Activated T-helper 2 cell treated with anti-CD3 and anti-CD28 coated beads, Interferon-gamma antibody, Interleukin-2, Interleukin-4, amounts not matched to agents 10 μg/mL and 5 μg/mL and 100 μg/mL, durations not matched to agents 14 hours and 24 hours and 36 hours (primary cell): Measurements from ENCODE around the gene DLGAP1. TPM values are rescaled to one million over a fixed set of nuclear protein-coding genes. Genes with fewer than 3 reads are reported as not detected.

Experiments used
- DNase-seq: peaks from one replicate; pipeline ENCODE4 v3.0.0; 2021; ENCODE audit warnings: low spot score
- H3K27ac Mint-ChIP-seq: one replicate; pipeline ENCODE4 v1.8.0; 2021; ENCODE audit warnings: mixed read lengths
- H3K27me3 Mint-ChIP-seq: one replicate; pipeline ENCODE4 v1.8.0; 2021; ENCODE audit warnings: low read depth, mixed read lengths
- H3K36me3 Mint-ChIP-seq: one replicate; pipeline ENCODE4 v1.8.0; 2021; ENCODE audit warnings: low read depth, mixed read lengths
- H3K4me1 Mint-ChIP-seq: one replicate; pipeline ENCODE4 v1.8.0; 2021; ENCODE audit warnings: low read depth, mixed read lengths
- H3K4me3 Mint-ChIP-seq: one replicate; pipeline ENCODE4 v1.8.0; 2021; ENCODE audit warnings: low read depth, mild to moderate bottlenecking, moderate library complexity, mixed read lengths
- H3K9me3 Mint-ChIP-seq: one replicate; pipeline ENCODE4 v1.8.0; 2021; ENCODE audit warnings: mixed read lengths
- intact Hi-C: fragments of 100-400 bp; cut with micrococcal nuclease; formaldehyde crosslinking; loops from one replicate; pipeline ENCODE4 v1.15.1; 2023
- total RNA-seq: library from RNA; stranded (reverse); gene quantifications from 2 replicates; pipeline ENCODE4 v1.2.3, GENCODE V29; 2022

The DLGAP1 gene
- total RNA-seq, 1 donor from 2014 or later, result not detected

DNA sequence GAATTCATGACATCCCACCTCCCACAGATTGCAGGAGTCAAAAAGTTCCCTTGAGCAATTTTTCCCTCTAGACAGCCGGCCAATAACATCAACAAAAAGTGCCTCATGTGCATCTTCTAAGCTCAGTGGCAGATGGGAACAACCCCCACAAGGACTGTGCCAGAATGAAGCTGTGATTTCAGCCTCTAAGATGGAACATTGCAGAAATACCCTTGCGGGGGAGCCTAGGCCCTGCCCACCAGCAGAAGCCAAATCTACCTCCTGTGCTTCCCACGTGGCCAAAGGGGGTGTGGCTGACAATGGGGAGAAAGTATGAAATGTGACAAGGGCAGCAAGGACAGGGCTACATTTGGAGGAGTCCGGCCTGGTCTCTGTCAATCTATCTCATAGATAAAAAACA lies 522.8 kb downstream of the DLGAP1 start:
- H3K27me3 Mint-ChIP-seq, result no peaks in the 10 kb centered on the region
- no peak for DNase-seq
- intact Hi-C loops, result no loop called here
- no peak overlapping the region for H3K27ac Mint-ChIP-seq
- no peaks in the 10 kb centered on the region for H3K4me1 Mint-ChIP-seq
- no peak overlapping the region for H3K4me3 Mint-ChIP-seq
- no peaks in the 10 kb centered on the region for H3K9me3 Mint-ChIP-seq
- H3K36me3 Mint-ChIP-seq, result no peaks in the 10 kb centered on the region

DNA sequence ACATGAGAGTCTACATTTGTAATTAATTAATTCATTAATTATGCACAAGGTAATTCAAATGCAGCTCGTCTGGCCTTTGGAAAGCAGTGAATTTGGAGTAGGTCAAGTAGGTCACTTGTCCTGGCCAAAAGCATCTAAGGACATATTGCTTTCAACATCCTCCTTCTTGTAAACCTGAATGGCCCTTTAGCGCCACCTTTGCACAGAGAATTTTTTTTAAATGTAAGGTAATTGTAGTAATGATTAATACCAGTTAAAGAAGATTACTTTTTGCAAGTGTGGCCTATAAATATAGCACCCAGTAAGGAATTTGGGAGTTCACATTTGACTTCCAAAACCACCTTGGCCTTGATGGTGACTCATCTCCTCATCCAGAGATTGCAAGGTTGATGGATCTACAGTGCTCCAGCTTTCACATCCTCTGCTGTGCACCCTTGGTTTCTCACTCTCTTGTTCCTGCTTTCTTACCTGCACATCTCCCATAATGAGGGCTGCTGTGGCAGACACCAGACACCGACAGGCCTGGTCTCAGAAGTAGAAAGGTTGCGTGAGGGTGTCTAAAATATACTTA lies 523.5 kb downstream of the DLGAP1 start:
- no peak overlapping the region for H3K27ac Mint-ChIP-seq
- no peak overlapping the region for H3K4me3 Mint-ChIP-seq
- DNase-seq, result no peak
- intact Hi-C loops, result no loop called here
- H3K9me3 Mint-ChIP-seq, result no peaks in the 10 kb centered on the region
- no peaks in the 10 kb centered on the region for H3K27me3 Mint-ChIP-seq
- no peaks in the 10 kb centered on the region for H3K4me1 Mint-ChIP-seq
- H3K36me3 Mint-ChIP-seq, result no peaks in the 10 kb centered on the region

DNA sequence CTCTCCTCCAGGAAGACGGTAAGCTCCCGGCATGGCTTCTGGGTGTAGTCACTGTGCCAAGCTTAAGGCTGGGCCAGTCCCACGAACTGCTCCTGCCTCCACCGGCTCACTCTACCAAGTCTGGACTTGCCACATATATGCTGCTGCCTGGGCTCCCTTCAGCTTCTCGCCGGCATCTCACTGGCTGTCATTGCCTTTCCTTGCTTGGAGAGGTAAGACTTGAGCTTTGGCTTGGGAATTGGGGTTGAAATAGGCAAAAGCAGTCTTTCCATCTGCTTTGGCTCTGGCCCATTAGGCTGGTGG lies 524.1 kb downstream of the DLGAP1 start:
- Mint-ChIP-seq H3K9me3 (no peaks in the 10 kb centered on the region), H3K27me3 (no peaks in the 10 kb centered on the region), H3K4me3 (no peak overlapping the region), H3K27ac (no peak overlapping the region), H3K36me3 (no peaks in the 10 kb centered on the region), H3K4me1 (no peaks in the 10 kb centered on the region)
- intact Hi-C loops, result no loop called here
- DNase-seq, result no peak

DNA sequence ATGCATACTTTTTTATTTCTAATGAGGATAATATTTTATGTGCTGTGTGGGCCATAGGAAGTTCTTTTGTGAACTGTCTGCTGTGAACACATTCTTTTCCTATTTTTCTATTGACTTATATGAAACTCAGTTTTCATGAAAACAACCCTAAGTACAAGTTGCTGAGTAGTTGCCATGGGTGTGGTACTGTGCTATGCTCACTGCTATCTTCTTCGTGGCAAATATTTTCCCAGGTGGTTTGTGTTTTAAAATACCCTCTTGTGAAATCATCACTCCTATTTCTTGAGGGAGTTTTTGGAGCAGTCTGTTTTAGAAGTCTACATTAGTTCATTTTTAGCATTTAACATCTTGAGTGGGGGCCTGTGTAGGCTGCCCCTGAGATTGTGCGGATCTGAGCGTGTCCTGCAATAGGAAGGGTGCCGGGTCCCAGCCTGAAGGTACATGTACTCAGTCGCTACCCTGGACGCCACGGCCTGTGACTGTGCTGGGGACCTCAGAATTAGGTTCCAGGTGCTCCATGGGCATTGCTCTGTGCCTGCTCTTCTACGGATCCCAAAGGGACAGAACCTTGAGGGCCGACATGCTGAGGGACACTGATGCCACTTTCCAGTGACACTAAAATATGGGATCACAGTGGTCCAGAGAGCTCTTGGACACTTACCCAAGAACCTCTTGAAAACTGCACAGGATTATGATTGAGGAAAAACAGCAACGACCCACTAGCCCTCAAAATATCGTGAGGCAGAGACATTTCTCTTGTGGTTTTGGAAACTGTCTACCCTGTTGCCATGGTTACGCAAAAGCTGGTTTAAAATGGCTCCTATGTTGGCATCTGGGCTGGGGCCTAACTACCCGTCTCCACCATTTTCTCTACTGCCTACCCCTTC lies 524.7 kb downstream of the DLGAP1 start:
- Mint-ChIP-seq H3K9me3 (no peaks in the 10 kb centered on the region), H3K27me3 (no peaks in the 10 kb centered on the region), H3K36me3 (no peaks in the 10 kb centered on the region), H3K4me3 (no peak overlapping the region), H3K27ac (no peak overlapping the region), H3K4me1 (no peaks in the 10 kb centered on the region)
- intact Hi-C loops, result no loop called here
- no peak for DNase-seq

DNA sequence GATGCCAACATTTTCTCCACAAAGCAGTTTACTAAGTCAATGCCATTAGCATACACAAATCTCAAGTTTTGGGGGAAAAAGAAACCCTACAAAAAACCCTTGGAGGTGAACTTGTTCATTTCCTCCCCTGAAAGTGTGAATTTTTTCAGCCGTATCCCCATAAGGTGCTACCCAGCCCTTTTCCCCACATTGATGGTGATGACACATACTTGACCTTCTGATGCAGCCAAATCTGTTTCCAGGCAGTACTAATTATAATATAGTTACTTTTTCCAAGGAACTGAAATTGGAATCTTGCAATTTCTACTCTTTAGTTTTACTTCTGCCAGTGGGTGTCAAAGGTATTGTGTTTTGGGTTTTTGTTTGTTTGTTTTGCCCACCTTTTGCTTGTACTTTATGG lies 530.7 kb downstream of the DLGAP1 start:
- Mint-ChIP-seq H3K9me3 (no peaks in the 10 kb centered on the region), H3K4me3 (no peak overlapping the region), H3K4me1 (no peaks in the 10 kb centered on the region), H3K27ac (no peak overlapping the region), H3K36me3 (no peaks in the 10 kb centered on the region), H3K27me3 (no peaks in the 10 kb centered on the region)
- intact Hi-C loops, result no loop called here
- no peak for DNase-seq

DNA sequence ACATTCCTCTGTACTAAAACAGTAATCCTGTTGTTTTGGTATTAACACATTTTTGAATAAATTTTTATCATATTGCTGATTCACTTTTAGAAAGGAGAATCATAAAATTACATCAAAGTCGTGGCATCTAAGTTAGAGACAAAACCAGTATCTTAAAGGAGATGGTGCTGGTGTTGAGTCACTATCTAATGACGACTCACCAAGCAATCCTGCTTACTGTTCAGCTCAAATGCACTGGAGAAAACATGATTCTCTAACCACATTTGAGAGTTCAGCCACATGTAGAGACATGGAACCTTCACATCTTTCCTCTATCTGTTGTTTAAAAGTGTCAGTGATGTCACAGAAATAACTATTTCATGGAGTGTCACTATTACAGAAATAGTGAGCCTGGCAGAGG lies 531.4 kb downstream of the DLGAP1 start:
- no peak for DNase-seq
- no peaks in the 10 kb centered on the region for H3K4me1 Mint-ChIP-seq
- no peaks in the 10 kb centered on the region for H3K36me3 Mint-ChIP-seq
- H3K9me3 Mint-ChIP-seq, result no peaks in the 10 kb centered on the region
- intact Hi-C loops, result no loop called here
- no peak overlapping the region for H3K27ac Mint-ChIP-seq
- H3K27me3 Mint-ChIP-seq, result no peaks in the 10 kb centered on the region
- H3K4me3 Mint-ChIP-seq, result no peak overlapping the region

DNA sequence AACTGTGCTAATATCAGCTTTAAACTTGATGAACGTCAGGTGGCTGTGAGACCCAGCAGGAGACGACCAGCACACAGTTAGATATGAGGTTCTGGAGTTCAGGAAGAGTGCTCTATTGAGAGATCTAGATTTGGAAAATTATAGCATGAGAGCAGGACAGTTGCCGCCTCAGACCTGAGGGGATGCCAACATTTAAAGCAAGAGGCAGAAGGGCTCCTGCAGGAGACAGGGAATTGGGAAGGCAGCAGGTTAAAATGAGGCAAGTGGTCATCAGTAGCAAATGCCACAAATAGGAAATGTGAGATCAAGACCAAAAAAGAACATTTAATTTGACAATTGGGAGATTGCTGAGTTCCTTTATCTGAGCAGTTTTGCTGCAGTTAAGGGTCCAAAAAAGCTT lies 533.3 kb downstream of the DLGAP1 start:
- DNase-seq, result no peak
- H3K4me3 Mint-ChIP-seq, result no peak overlapping the region
- intact Hi-C loops, result no loop called here
- no peak overlapping the region for H3K27ac Mint-ChIP-seq
- no peaks in the 10 kb centered on the region for H3K9me3 Mint-ChIP-seq
- H3K4me1 Mint-ChIP-seq, result no peaks in the 10 kb centered on the region
- no peaks in the 10 kb centered on the region for H3K36me3 Mint-ChIP-seq
- no peaks in the 10 kb centered on the region for H3K27me3 Mint-ChIP-seq

DNA sequence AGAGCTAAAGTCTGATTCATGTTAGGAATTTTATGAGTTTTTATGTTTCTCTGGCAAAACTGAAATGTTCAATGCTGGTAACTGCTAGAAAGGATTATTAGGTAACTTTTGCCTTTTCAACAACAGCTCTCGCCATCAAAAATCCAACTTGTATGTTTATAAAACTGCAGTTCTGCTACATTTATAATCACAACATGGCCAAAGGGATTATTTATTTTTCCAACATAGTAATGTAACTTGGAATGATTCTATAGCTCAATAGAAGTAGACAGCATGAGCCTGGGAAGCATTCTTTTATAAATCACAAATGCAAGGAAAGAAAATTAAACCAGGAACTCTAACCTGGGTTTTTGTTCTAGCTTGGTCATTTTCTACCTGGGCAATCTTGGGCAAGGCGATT lies 534.3 kb downstream of the DLGAP1 start:
- intact Hi-C loops, result no loop called here
- Mint-ChIP-seq H3K4me3 (no peak overlapping the region), H3K9me3 (no peaks in the 10 kb centered on the region), H3K4me1 (no peaks in the 10 kb centered on the region), H3K36me3 (no peaks in the 10 kb centered on the region), H3K27ac (no peak overlapping the region), H3K27me3 (no peaks in the 10 kb centered on the region)
- no peak for DNase-seq

DNA sequence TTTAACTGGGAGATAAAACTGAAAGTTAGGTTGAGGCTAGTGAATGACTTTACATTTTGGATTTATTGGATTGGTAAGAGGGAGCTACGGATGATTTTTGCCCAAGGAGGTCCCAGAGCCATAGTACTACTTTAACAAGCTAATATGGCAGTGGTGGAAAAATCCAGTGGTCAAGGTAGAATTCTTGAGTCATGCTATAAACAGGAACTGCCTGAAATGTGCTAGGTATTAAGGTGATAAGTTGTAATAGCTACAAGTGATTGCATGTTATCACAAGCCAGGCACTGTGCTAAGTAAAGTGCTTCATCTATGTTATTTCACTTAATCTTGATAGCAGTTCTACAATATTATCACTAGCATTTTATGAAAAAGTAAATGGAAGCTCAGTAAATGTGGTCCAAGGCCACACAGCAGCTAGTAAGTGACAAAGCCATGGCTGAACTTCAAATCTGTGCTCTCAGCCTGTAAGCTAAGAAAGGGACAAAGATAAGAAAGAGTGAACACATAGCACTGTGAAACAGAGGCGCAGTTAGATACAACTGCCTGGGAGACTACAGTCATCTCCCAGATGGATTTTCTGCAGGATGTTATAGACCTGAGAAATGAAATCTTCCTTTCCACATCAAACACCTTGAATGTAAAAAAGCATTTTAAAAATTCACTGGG lies 535.6 kb downstream of the DLGAP1 start:
- Mint-ChIP-seq H3K36me3 (no peaks in the 10 kb centered on the region), H3K27me3 (no peaks in the 10 kb centered on the region), H3K27ac (no peak overlapping the region), H3K9me3 (no peaks in the 10 kb centered on the region), H3K4me1 (no peaks in the 10 kb centered on the region), H3K4me3 (no peak overlapping the region)
- no peak for DNase-seq
- intact Hi-C loops, result no loop called here

DNA sequence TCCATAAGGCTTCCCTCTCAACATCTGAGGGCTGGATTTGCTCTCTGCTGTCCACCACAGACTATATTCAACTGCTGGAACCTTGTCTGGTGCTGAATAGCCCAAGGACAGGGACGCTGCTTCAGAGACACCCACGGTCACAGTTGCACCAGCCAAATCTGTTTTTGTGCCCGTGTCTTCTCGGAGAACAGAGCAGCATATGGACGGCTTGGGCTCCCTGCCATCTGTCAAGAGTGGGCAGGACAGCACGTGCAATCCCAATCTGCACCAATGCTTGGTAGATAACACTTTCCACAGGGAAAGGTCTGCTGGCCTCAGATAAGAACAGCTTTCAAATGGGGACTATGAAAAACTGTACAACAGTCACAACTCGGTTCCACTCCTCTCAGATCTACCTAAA lies 539.0 kb downstream of the DLGAP1 start:
- intact Hi-C loops, result no loop called here
- Mint-ChIP-seq H3K27me3 (no peaks in the 10 kb centered on the region), H3K9me3 (no peaks in the 10 kb centered on the region), H3K27ac (no peak overlapping the region), H3K36me3 (no peaks in the 10 kb centered on the region), H3K4me3 (no peak overlapping the region), H3K4me1 (no peaks in the 10 kb centered on the region)
- DNase-seq, result no peak

DNA sequence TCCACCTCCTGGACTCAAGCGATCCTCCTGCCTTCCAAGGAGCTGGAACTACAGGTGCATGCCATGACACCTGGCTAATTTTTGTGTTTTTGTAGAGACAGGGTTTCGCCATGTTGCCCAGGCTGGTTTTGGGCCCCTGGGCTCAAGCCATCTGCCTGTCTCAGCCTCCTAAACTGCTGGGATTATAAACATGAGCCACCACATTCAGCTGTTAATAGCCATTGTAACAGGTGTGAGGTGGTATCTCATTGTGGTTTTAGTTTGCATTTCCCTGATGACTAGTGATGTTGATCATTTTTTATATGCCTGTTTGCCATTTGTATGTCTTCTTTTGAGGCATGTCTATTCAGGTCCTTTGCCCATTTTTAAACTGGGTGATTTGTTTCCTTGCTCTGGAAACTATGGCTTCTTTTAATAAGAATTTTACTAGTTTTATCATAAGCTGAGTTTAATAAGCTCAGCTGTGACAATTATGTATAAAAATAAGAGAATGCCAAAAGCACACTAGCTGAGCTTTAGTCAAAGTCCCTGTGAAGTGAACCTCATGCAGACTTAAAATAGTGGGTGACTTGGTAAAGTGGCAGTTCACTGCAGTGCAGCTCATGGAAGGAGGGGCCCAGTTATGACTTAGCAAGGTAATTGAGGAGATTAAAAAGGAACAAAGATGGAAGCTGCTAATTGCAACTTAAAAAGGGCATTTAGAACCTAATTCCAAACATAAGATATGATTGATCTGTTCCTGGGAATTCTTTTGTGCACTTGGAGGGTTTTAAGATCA lies 540.1 kb downstream of the DLGAP1 start:
- DNase-seq, result no peak
- Mint-ChIP-seq H3K27me3 (no peaks in the 10 kb centered on the region), H3K4me3 (no peak overlapping the region), H3K4me1 (no peaks in the 10 kb centered on the region), H3K36me3 (no peaks in the 10 kb centered on the region), H3K27ac (no peak overlapping the region), H3K9me3 (no peaks in the 10 kb centered on the region)
- intact Hi-C loops, result no loop called here

DNA sequence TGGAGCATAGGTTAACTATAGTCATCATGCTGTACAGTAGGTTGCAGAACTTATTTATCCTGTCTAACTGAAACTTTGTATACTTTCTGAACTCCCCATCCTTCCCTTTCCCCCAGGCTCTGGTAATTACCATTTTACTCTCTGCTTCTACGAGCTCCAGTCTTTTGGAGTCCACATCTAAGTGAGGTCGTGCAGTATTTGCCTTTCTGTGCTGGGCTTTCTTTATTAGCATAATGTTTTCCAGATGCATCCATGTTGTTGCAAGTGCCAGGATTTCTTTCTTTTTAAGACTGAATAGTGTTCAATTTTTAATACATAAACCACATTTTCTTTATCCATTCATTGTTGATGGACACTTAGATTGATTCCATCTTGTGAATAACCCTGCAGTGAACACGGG lies 541.0 kb downstream of the DLGAP1 start:
- no peaks in the 10 kb centered on the region for H3K4me1 Mint-ChIP-seq

DNA sequence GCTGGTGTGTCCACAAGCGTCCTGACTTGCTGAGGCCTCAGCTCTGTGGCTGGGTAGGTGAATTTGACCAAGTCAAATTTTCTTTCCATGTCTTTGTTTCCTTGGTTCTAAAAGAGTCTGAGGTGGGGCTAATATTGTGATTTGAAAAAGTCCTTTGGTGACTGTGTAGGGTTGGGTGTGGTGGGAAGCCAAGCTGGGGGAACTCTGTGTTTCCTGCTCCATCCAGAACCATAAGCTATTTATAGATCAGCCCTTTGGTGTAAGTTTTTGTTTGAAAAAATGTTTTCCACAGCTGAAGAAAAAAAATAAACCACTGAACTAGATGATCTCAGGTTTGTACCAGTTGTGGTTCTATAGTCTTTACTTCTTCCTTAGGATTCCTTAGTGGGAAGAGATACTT lies 542.4 kb downstream of the DLGAP1 start:
- H3K27ac Mint-ChIP-seq, result no peak overlapping the region
- H3K36me3 Mint-ChIP-seq, result no peaks in the 10 kb centered on the region
- no peak for DNase-seq
- no peaks in the 10 kb centered on the region for H3K4me1 Mint-ChIP-seq
- no peaks in the 10 kb centered on the region for H3K9me3 Mint-ChIP-seq
- peaks cover 2% of the 10 kb centered on the region for H3K27me3 Mint-ChIP-seq
- no peak overlapping the region for H3K4me3 Mint-ChIP-seq
- intact Hi-C loops, result no loop called here

More for the DNA sequence above, 541.0 kb downstream of the DLGAP1 start:
- intact Hi-C loops, result no loop called here
- no peak overlapping the region for H3K27ac Mint-ChIP-seq
- no peak for DNase-seq
- H3K4me3 Mint-ChIP-seq, result no peak overlapping the region
- H3K36me3 Mint-ChIP-seq, result no peaks in the 10 kb centered on the region
- peaks cover 2% of the 10 kb centered on the region for H3K27me3 Mint-ChIP-seq
- H3K9me3 Mint-ChIP-seq, result no peaks in the 10 kb centered on the region
